RCC 7860 (cell line): ENCODE data around the gene BBLN.
A peak's percentile ranks its signal among the peaks of the same experiment; 100 is the strongest.

Experiments used
- DNase-seq: peaks from one replicate; pipeline ENCODE4 v3.0.0-alpha.2; 2015; ENCODE audit warnings: low spot score
- FAIRE-seq: peaks from 2 replicates; lab custom pipeline; 2012; peaks lifted over from hg19 to GRCh38; lab: Jason Lieb, UNC

BBLN gene

DNA sequence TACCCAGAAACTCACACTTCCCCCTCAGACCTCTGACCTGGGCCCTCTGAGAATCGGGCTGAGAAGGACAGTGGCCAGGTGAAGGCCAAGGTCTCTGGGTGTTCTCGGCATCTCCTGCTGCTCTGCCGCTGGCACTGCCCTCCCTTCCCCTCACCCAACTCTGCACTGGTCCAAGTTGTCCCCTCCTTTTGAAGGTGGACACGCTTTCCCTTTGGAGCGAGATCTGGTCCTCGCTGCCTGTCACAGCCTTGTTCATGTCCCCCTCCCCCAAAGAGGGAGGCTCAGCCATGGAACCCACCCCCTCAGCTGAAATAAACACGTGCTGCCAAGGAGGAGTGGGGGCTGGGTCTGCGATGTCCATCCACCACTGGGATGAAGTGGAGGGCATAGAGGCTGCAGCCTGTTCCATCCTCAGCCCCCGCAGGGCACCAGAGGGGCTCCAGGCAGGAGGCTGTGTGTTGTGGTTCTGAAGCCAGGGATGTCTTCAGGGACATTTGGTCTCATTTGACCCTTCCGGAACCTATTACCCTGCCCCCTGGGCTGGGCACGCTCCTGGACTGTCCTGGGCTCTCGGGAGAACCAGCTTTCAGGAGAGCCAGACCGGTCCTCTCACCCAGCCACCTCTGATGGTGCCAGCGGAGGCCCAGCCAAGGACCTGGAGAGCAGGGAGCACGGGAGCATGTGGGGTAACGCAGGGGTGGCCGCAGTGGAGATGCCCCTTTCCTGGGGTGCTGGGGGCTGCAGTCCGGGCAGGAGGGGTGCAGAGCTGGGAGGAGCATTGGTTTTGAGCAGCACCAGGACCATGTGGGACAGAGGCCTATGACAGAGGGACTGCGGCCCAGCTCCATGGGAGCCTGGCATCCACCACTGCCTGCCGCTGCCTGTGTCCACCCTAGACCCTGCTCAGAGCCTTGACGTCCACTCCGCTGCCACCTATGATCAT lies 15.6 kb upstream of the BBLN start:
- no peak for FAIRE-seq
- DNase-seq: no peak

DNA sequence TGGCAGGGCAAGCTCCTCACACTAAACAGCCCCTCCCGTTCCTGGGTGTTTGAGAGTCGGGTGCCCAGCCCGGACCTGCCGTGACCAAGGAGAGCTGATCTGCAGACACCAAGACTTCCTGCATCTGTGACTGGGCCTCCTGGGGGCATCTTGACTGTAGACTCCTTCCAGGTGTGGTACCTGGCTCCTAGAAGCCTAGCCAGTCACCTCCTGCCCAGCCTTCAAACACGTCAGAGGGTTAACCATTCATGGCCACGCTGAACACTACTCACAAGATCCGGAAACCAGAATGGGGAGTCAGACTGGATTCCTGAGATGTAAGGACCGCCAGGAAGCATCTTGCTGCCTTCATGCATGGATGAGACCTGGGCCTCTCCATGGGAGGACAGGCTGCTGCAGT lies 14.5 kb upstream of the BBLN start:
- no peak for DNase-seq
- no peak for FAIRE-seq

DNA sequence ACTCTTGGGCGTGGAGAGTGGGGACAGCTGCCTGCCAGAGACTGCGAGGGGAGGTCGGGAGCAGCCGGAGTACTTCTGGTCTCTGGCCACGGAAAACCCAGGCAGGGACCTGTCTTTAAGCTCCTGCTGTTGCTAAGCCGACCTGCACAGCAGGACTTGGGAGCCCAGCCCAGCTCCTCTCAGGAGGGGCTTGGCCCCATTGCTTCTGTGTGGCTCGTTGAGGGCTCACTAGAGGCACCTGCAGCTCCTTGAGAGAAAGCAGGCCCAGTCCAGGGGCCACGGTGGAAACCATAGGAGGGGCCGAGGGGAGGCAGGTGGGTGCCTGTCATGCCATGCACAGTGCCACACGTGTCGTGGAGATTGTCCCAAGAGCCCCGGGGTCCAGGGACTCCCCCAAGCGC lies 14.1 kb upstream of the BBLN start:
- no peak for FAIRE-seq
- DNase-seq: no peak

DNA sequence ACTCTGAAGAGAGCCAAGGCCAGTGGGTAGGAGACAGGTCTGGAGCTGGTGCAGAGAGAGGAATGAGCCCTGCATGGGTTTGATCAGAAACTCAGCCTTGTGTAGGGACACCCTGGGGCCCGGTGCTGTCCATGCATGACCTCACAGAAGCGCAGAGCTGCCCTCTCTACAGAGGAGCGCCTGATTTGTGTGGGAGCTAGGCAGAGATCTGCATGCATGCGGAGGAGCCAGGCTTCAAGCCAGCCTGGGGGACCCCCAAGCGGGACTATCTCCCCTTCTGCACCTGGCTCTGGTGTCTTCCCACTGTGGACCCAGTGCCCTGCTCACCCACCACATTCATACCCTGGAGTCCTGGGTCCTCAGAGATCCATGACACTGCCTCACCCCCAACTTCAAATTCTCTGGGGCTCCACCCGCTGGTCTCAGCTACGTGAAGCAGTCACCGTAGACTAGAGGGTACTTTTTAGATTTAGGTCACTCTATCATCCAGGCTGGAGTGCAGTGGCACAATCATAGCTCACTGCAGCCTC lies 13.4 kb upstream of the BBLN start:
- FAIRE-seq (no peak), DNase-seq (no peak)

DNA sequence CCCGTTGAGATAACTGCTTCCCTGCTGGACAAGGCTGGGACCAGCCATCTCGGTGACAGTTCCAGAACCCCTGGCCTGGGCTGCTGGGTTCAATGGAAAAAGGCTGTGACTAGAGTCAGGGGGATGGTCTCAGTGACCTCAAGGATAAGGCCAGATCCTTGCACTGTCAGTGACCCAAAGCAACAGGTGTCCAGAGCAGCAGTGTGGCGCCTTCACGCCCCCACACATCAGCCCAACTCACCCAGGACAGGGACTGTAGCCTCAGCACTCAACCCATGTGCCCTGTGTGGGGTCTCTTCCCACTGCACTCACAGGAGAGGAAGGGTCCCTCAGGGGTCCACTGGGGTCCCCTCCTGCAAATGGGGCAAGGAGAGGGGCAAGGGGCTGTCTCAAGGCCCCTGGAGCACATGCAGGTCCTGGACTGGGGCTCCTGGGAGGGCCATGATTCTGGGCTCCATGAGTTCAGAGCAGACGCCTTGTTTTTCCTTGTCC lies 11.5 kb upstream of the BBLN start:
- no peak for DNase-seq
- FAIRE-seq: no peak

DNA sequence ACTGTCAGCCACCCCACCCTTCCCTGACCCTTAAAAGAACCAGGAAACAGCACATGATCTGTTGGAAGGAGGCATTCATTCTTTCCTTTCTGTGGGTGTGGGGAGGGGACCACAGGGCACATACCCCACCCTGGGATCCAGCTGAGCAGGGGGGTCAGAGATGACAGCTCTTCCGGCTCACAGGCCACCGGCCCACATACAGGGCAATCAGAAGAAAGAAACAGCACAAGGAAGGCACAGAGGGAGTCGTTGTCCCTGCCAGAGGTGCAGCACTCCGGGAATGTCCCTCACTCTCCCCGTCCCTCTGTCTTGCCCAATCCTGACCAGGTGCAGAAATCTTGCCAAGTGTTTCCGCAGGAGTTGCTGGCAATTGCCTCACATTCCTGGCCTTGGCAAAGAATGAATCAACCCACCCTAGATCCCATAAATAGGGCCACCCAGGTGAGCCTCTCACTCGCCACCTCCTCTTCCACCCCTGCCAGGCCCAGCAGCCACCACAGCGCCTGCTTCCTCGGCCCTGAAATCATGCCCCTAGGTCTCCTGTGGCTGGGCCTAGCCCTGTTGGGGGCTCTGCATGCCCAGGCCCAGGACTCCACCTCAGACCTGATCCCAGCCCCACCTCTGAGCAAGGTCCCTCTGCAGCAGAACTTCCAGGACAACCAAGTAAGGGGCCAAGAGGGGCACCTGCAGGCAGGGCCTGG lies 10.9 kb upstream of the BBLN start, which contains the start of gene LCN2:
LCN2 (plus strand) TSS at position 453 of the 701 bp plus-strand sequence; CDS start at position 526, 73 bp downstream.
- peak; percentile 4 for DNase-seq
- FAIRE-seq: no peak

DNA sequence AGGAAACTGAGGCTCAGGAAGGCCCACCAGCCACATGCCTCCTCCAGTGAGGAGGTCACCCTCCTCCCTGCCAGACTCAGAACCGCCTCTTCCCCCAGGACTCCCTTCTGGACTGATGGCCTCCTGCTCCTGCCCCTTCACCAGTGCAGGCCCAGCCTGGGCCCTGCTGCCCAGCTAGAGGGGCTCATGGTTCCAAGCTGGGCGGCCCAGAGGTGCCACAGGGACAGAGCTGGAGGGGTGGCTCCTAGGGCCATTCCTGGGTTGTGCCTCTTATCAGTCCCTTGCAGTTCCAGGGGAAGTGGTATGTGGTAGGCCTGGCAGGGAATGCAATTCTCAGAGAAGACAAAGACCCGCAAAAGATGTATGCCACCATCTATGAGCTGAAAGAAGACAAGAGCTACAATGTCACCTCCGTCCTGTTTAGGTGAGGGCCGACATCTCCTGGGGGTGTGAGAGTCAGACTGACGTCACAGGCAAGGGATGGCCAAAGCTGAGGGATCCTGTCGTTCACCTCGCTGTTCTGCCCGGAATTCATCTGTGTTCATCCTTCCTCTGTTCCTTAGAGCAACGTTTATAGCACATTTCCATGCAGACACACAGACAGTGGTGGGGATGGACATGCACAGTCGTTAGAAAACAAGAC lies 10.0 kb upstream of the BBLN start:
- no peak for DNase-seq
- no peak for FAIRE-seq

DNA sequence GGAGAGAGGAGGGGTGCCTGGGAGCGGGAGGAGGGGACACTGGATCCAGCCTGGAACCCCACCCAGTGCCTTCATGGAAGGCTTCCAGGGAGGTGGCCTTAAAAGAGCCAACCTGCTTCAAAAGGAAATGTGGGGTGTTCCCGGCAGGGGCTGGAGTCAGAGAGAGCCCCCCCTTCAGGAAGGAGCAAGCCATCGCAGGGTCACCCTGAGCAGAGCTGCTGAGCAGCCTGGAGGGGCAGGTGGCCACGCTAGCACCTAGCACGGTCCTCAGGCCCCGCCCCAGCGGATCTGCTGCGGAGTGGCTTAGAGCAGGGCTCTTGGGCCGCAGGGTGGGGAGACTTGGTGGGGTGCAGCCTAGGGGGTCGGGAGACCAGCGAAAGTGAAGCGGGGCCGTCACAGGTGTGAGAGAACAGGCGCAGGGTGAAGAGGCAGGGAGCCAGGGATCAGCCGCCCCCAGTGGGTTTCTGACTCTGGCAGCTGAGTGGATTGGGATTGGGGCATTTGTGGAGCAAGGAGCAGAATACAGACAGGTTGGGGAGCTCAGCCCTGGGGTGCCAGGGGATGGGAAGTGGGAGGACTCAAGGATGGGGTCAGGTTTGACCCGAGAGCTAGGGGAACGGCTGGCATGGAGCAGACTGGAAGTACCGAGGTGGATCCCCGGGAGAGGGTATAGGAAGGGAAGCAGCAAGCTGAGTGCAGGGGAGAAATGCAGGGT lies 9.3 kb upstream of the BBLN start:
- DNase-seq (no peak), FAIRE-seq (no peak)

DNA sequence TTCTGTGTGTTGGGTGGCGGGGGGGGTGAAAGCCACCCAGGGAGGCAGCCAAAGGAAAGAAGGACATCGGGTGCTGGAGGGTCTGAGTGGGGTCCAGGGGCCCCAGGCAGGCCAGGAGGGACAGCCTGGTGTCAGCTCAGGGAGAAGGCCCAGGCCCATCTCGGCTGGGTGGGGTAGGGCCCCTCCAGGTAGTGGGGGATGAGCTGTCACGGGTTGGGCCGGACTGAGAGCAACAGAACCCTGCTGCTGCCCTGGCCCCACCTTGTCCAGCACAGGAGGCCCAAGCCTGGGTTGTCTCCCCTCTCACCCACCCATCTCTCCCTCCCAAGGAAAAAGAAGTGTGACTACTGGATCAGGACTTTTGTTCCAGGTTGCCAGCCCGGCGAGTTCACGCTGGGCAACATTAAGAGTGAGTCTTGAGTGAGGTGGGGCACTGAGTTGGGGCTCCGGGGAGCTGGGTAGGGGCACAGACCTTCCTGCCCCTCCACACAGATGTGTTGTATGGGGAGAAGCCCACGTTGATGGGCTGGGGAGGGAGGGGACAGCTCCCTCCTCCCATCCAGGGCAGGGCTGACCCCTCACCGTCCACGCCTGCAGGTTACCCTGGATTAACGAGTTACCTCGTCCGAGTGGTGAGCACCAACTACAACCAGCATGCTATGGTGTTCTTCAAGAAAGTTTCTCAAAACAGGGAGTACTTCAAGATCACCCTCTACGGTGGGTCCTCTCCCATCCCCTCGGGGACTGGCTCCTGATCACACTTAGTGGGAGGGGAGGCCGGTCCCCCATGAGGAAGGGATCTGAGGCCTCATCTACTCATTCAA lies 8.5 kb upstream of the BBLN start:
- no peak for DNase-seq
- no peak for FAIRE-seq

DNA sequence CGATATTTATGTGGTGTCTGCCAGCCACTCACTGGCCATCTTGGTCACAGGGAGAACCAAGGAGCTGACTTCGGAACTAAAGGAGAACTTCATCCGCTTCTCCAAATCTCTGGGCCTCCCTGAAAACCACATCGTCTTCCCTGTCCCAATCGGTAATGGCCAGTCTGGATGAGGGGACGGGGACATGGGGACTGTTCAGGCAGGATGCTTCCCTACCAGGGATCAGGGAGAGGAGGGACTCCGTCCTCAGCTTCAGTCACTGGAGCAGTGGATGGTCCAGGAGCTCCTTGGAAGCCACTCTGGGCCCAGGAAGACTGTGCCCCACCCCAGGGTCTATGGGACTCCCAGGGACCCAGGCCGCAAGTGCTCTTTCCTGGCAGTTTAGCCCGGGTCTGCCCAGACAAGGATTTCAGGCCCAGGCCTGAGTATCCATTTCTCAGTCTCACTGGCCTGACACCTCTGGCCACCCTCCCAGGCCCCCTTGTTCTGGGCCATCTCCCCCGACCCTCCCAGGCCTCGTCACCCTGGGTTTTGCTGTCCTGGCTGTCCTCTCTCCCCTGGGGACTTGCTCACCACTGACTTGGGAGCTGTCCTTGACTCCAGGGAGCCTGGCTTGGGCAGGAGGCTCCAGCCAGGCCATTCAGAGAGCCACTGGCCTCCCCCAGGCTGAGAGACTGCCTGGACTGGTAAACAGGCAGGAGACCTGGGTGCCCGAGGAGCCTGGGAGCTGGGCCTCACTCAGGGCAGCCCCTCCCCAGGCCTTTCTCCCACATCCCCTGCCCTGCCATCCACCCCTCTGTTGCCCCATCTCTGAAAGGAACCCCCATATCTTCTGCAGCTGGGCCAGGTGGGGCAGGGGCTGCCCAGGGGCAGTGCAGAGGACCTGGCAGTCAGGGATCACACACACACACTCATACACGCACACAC lies 7.7 kb upstream of the BBLN start:
- DNase-seq: no peak
- FAIRE-seq: no peak

DNA sequence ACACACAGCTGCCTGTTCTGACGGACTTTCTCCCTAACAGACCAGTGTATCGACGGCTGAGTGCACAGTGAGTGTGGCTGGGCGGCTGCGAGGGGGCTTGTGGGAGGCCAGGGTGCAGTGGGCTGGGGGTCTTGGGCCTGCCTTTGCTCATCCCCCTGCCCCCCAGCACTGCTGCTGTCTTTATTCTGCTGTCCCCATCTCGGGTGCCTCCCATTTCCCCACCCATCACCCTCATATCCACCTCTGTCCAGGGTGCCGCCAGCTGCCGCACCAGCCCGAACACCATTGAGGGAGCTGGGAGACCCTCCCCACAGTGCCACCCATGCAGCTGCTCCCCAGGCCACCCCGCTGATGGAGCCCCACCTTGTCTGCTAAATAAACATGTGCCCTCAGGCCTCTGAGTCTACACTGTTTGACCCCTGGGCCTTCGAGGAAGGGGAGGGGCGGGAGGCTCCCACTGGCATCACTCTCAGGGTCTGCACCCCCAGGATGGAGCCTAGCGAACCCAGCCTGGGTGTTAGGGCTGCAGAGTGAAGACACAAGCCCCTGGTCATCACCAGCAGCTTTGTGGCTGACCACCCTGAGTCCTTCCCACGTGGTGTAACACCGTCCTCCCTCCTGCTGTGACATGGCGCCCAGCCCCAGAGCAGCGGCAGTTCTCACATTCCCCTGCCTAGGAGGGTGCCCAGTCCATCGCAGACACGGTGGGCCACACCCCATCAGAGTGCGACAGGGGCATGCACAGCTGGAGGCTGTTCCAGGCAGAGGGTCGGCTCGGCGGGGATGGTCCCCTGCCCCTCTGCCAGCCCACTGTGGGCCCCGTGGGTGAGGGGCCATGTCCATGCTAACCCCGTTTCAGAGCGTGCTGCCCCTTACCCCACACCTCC lies 6.8 kb upstream of the BBLN start:
- DNase-seq: no peak
- FAIRE-seq: no peak

DNA sequence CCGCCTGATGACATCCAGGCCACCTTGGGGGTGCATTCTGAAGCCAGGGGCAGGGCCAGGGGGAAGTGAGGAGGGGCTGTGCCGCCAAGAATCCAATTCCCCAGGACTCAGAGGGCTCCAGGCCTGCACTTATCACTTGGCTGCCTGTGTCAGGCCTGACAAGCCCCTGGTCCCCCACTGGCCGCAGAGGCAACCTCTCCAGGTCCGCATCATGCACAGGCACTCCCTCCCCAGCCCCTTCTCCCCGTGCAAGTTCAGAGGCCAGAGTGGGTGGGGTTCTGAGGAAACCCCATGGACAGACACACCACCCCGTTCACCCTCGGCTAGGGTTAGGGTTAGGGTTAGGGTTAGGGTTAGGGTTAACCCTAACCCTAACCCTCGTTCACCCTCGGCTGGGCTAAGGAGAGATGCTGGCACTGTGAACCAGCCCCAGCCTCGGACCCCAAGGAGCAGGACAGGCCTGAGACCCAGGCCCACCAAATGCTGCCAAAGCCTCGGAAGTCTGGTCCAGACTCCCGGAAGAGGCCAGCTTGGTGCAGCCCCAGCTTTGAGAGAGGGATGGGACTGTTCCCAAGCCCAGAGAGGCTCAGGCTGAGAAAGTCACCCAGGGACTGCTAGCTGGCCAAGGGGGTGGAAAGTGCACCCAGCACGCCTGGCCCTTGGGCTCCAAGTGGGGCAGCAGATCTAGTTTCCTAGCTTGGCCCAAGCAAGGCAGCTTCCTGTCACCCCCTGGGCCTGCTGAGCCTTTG lies 5.9 kb upstream of the BBLN start:
- DNase-seq (no peak), FAIRE-seq (no peak)

DNA sequence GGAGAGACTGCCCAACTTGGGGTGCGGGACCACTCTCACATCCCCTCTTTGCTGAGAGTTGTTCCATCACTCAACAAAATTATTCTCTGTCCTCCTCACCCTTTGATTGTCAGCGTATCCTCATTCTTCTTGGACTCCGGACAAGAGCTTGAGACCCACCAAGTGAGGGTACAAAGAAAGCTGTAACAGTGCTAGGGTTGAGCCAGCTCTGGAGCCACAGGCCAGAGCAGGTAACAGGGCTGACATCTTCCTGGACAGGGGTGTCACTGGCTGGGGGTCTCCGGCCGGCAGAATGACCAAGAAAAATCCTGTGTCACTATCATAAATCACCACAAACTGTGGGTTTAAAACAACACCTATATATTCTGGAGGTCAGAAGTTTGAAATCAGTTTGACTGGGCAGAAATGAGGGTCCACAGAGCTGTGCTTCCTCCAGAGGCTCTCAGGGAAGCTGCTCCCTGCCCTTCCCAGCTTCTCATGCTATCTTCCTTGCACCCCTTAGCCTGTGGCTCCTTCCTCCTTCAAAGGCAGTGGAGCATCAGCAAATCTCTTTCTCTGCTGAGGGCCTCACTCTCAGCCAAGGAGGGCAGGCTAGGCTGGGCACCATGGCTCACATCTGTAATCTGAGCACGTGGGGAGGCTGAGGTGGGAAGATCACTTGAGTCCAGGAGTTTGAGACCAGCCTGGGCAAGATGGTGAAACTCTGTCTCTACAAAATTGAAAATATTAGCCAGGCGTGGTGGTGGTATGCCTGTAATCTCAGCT lies 4.1 kb upstream of the BBLN start:
- no peak for DNase-seq
- FAIRE-seq: no peak

DNA sequence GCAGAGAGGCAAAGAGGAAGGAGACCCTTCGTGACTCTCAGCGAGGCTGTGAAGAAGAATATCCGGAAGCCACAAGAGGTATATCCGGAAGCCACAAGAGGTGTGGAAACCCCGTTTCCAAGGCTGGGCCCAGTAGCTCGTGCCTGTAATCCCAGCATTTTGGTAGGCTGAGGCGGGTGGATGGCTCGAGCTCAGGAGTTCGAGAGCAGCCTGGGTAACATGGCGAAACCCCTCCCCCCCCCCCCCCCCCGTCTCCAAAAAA lies 612 bp upstream of the BBLN start:
- no peak for DNase-seq
- no peak for FAIRE-seq

DNA sequence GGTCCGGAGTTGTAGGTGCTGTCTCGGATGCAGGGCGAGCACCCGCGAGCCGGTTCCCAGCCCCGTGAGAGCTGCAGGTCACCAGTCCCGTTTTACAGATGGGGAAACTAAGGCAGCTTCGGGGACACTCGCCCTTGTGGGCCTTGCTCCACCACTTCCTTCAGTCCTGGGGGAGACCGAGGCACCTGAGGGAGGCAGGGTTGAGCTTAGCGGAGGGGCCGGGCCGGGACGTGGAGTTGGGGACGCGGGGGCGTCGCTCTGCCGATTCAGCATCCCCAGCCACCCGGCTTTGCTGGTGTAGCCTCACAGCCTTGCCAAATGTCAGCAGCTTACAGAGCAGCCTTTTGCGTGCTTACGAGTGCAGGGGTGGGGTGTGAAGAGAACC lies 530 bp downstream of the BBLN start:
- DNase-seq (no peak), FAIRE-seq (no peak)

DNA sequence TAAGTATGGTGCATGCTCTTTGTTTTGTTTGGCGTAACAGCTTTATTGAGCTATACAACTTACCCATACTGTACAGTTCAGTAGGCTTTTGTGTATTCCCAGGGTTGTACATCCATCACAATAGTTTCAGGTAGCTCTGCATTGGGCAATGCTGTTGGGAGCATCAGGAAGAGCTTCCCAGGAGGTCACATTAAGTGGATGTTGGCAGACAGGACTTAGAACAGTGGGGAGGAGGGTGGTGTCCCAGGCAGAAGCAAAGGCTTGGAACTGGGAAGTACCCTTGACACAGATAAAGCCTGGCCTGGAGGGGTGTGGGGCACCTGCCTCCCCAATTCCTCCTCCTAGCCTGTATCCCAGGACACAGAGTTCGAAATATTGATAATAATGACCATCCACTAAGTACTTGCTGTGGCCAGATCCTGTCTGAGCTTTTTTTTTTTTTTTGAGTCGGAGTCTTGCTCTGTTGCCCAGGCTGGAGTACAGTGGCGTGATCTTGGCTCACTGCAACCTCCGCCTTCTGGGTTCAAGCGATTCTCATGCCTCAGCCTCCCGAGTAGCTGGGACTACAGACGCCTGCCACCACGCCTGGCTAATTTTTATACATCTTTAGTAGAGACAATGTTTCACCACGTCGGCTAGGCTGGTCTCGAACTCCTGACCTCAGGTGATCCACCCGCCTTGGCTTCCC lies 1.3 kb downstream of the BBLN start:
- FAIRE-seq (no peak), DNase-seq (no peak)
